WTC11 (cell line): ENCODE data around the gene RAB1B. TPM values are rescaled to one million over a fixed set of nuclear protein-coding genes. Genes with fewer than 3 reads are reported as not detected.

Experiments
- ATAC-seq: fragments of 200-7000 bp; cut with Tn5 transposase; 2 replicates; pipeline ENCODE4 v1.10.0; 2021; ENCODE audit warnings: mild to moderate bottlenecking, moderate library complexity
- CTCF ChIA-PET: fragments of 300-600 bp; sonication (Branson Sonifier 250); formaldehyde crosslinking; loops from one replicate; lab custom pipeline; 2021; ENCODE audit warnings: antibody characterized with exemption; lab: Charles Lee
- POLR2A ChIA-PET: fragments of 350-600 bp; sonication (Branson Sonifier 250); formaldehyde crosslinking; loops from one replicate; lab custom pipeline; 2021; ENCODE audit warnings: antibody characterized with exemption; lab: Charles Lee
- DNase-seq: peaks from one replicate; pipeline ENCODE4 v3.0.0; 2021; ENCODE audit warnings: low spot score
- H3K27ac Mint-ChIP-seq: 2 replicates; pipeline ENCODE4 v1.8.0; 2021; ENCODE audit warnings: mixed read lengths
- H3K27me3 Mint-ChIP-seq: 2 replicates; pipeline ENCODE4 v1.8.0; 2021; ENCODE audit warnings: low read depth, mild to moderate bottlenecking, moderate library complexity, mixed read lengths
- H3K36me3 Mint-ChIP-seq: 2 replicates; pipeline ENCODE4 v1.8.0; 2021; ENCODE audit warnings: mixed read lengths
- H3K4me1 Mint-ChIP-seq: 2 replicates; pipeline ENCODE4 v1.8.0; 2022; ENCODE audit warnings: mixed read lengths
- H3K4me3 Mint-ChIP-seq: 2 replicates; pipeline ENCODE4 v1.8.0; 2021; ENCODE audit warnings: mild to moderate bottlenecking, moderate library complexity, mixed read lengths
- H3K9me3 Mint-ChIP-seq: 2 replicates; pipeline ENCODE4 v1.8.0; 2021; ENCODE audit warnings: mixed read lengths
- ATF3 ChIP-seq: sonication (generic); formaldehyde crosslinking; conservative IDR thresholded peaks from 2 replicates; pipeline ENCODE4 v1.8.1; 2022; ENCODE audit warnings: mild to moderate bottlenecking, missing genetic modification reagents
- CBFB ChIP-seq: sonication (generic); formaldehyde crosslinking; IDR thresholded peaks from 2 replicates; pipeline ENCODE4 v1.8.1; 2022; ENCODE audit warnings: mild to moderate bottlenecking, low read depth, missing genetic modification reagents
- CDX4 ChIP-seq: fragments of 250-450 bp; sonication (Bioruptor Pico); IDR thresholded peaks from 2 replicates; pipeline ENCODE4 v1.9.0; 2021; ENCODE audit warnings: moderate library complexity, mild to moderate bottlenecking, inconsistent platforms, borderline replicate concordance
- CREM ChIP-seq: sonication (generic); formaldehyde crosslinking; IDR thresholded peaks from 2 replicates; pipeline ENCODE4 v1.8.1; 2022; ENCODE audit warnings: mild to moderate bottlenecking, missing genetic modification reagents, moderate library complexity
- EMX1 ChIP-seq: fragments of 250-450 bp; sonication (Bioruptor Pico); IDR thresholded peaks from 2 replicates; pipeline ENCODE4 v1.8.0; 2021; ENCODE audit warnings: mild to moderate bottlenecking
- ESRRA ChIP-seq: sonication (generic); formaldehyde crosslinking; IDR thresholded peaks from 2 replicates; pipeline ENCODE4 v1.8.1; 2022; ENCODE audit warnings: mild to moderate bottlenecking, missing genetic modification reagents, borderline replicate concordance
- HMGXB4 ChIP-seq: sonication (generic); formaldehyde crosslinking; IDR thresholded peaks from 2 replicates; pipeline ENCODE4 v1.8.1; 2023; ENCODE audit warnings: mild to moderate bottlenecking, moderate library complexity, missing genetic modification reagents
- IRF1 ChIP-seq: sonication (generic); formaldehyde crosslinking; IDR thresholded peaks from 2 replicates; pipeline ENCODE4 v1.8.0; 2023; ENCODE audit warnings: missing genetic modification reagents
- KAT7 ChIP-seq: sonication (generic); formaldehyde crosslinking; IDR thresholded peaks from 2 replicates; pipeline ENCODE4 v1.8.1; 2023; ENCODE audit warnings: missing genetic modification reagents, mild to moderate bottlenecking, borderline replicate concordance
- NFATC4 ChIP-seq: fragments of 250-450 bp; sonication (Bioruptor Pico); IDR thresholded peaks from 2 replicates; pipeline ENCODE4 v1.9.0; 2021; ENCODE audit warnings: mild to moderate bottlenecking
- NFYB ChIP-seq: sonication (generic); formaldehyde crosslinking; conservative IDR thresholded peaks from 2 replicates; pipeline ENCODE4 v1.8.0; 2022; ENCODE audit warnings: low read depth, missing genetic modification reagents
- OVOL2 ChIP-seq: fragments of 250-450 bp; sonication (Bioruptor Pico); IDR thresholded peaks from 2 replicates; pipeline ENCODE4 v1.9.0; 2021; ENCODE audit warnings: mild to moderate bottlenecking, borderline replicate concordance
- TEAD1 ChIP-seq: sonication (generic); formaldehyde crosslinking; IDR thresholded peaks from 2 replicates; pipeline ENCODE4 v1.8.0; 2022; ENCODE audit warnings: mild to moderate bottlenecking, missing genetic modification reagents
- ZNF263 ChIP-seq: sonication (generic); formaldehyde crosslinking; IDR thresholded peaks from 2 replicates; pipeline ENCODE4 v1.8.1; 2022; ENCODE audit warnings: low read depth, mild to moderate bottlenecking, moderate library complexity, missing genetic modification reagents
- ZNF416 ChIP-seq: fragments of 250-450 bp; sonication (Bioruptor Pico); IDR thresholded peaks from 2 replicates; pipeline ENCODE4 v1.9.0; 2021; ENCODE audit warnings: mild to moderate bottlenecking, inconsistent platforms
- total RNA-seq: library from RNA; stranded (reverse); gene quantifications from 3 replicates; pipeline ENCODE4 v1.2.3, GENCODE V29; 2021
- TF ChIP-seq, protein P1 (sequence below): sonication (generic); formaldehyde crosslinking; IDR thresholded peaks from 2 replicates; pipeline ENCODE4 v1.8.0; 2022; ENCODE audit warnings: mild to moderate bottlenecking, missing genetic modification reagents
- TF ChIP-seq, protein P2 (sequence below): sonication (generic); formaldehyde crosslinking; IDR thresholded peaks from 2 replicates; pipeline ENCODE4 v1.8.1; 2022; ENCODE audit warnings: mild to moderate bottlenecking, missing genetic modification reagents, moderate library complexity, borderline replicate concordance

RAB1B gene
- total RNA-seq, 1 experiment from 2014 or later = 125 TPM

DNA sequence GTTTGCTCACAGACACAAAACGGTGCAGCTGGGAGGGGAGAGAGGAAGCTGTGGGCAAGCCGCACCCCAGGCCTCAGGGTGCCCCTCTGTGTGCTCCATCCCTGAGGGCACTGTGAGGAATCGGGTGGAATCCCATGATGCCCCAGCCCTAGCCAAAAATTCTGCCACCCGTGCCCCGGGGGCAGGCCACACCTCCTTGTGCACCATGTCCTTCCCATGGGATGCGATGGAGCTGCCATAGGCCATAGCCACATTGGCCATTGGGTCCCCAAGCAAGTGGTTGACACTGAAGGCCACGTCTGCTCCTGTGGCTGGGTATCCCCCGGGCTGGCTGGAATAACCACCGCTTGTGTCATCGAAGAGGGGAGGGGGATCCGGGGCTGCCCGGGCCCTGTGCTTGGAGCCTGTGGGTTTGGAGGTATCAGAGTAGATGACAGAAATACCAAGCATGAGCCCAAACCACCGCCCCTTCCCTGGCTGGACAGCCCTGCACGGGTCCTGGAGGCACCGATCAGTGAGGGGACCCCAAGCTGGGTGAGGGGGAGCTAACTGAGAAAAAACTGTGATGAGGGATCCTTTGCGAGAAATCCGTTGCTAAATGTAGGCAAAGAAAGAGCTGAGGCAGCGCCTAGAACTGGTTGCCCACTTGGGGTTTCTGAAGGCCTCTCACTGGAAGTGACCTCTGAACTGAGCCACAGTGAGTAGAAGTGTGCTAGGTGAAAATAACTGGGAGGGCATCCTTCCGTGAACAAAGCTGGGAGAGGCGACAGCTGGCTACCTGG, 19.6 kb downstream of the RAB1B start:
- no peak for DNase-seq

More for the DNA sequence above, 19.6 kb downstream of the RAB1B start:
- TF ChIP-seq HMGXB4 (CRISPR knock-in tag) (no peak), NFATC4 (CRISPR knock-in tag) (no peak), ATF3 (CRISPR knock-in tag) (no peak), CDX4 (CRISPR knock-in tag) (no peak), ZNF416 (CRISPR knock-in tag) (no peak), CREM (CRISPR knock-in tag) (no peak), ESRRA (no peak), EMX1 (CRISPR knock-in tag) (no peak), KAT7 (CRISPR knock-in tag) (no peak), NFYB (no peak), OVOL2 (no peak), IRF1 (CRISPR knock-in tag) (no peak), CBFB (no peak), TEAD1 (CRISPR knock-in tag) (no peak), ZNF263 (CRISPR knock-in tag) (no peak)
- TF ChIP-seq, protein P1, sequence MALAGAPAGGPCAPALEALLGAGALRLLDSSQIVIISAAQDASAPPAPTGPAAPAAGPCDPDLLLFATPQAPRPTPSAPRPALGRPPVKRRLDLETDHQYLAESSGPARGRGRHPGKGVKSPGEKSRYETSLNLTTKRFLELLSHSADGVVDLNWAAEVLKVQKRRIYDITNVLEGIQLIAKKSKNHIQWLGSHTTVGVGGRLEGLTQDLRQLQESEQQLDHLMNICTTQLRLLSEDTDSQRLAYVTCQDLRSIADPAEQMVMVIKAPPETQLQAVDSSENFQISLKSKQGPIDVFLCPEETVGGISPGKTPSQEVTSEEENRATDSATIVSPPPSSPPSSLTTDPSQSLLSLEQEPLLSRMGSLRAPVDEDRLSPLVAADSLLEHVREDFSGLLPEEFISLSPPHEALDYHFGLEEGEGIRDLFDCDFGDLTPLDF = no peak
- TF ChIP-seq, protein P2, sequence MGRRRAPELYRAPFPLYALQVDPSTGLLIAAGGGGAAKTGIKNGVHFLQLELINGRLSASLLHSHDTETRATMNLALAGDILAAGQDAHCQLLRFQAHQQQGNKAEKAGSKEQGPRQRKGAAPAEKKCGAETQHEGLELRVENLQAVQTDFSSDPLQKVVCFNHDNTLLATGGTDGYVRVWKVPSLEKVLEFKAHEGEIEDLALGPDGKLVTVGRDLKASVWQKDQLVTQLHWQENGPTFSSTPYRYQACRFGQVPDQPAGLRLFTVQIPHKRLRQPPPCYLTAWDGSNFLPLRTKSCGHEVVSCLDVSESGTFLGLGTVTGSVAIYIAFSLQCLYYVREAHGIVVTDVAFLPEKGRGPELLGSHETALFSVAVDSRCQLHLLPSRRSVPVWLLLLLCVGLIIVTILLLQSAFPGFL (CRISPR knock-in tag) = no peak
- TF ChIP-seq, all 79 proteins: peak for 0
- Mint-ChIP-seq H3K9me3 (no peaks in the 10 kb centered on the region), H3K27ac (peak overlapping the region; percentile 64), H3K4me1 (peaks cover 23% of the 10 kb centered on the region), H3K36me3 (no peaks in the 10 kb centered on the region), H3K4me3 (peak overlapping the region; percentile 96), H3K27me3 (peaks cover 30% of the 10 kb centered on the region)
- ChIA-PET CTCF (interaction anchor here (0.8 to 2.3 kb wide), 15 partner anchors 21 to 400 kb away, joined by 3 to 65 read pairs (median 5); partner anchors contain the start of genes CD248, DPP3, FIBP and RAB1B), POLR2A (interaction anchor here (1.2 to 1.8 kb wide), 4 partner anchors 10 to 60 kb away, joined by 4 to 7 read pairs (median 6); partner anchors contain the start of gene B4GAT1)
- no peak for ATAC-seq
